Fibroblast of skin of abdomen (primary cell): ENCODE measurements around the gene TAOK3.
"Not testable (repeated sequence)": the region's sequence is repeated elsewhere in the genome, so short reads cannot be mapped to it uniquely, and the experiment has no call there.

Source experiments
- DNase-seq: peaks from one replicate; pipeline ENCODE4 v3.0.0-alpha.2; 2013

TAOK3 gene

GRCh38 chr12:118373616-118374015, 909 bp upstream of the TAOK3 start:
- DNase-seq, result no peak

GRCh38 chr12:118371321-118372282, 1.1 kb downstream of the TAOK3 start:
- peak; percentile 8 for DNase-seq

- no peak for DNase-seq
Observed at GRCh38 chr12:118370601-118371000, 2.1 kb downstream of the TAOK3 start.

GRCh38 chr12:118368821-118369220, 3.9 kb downstream of the TAOK3 start:
- DNase-seq, result no peak

GRCh38 chr12:118361889-118362288, 10.8 kb downstream of the TAOK3 start:
- DNase-seq, result no peak

DNA sequence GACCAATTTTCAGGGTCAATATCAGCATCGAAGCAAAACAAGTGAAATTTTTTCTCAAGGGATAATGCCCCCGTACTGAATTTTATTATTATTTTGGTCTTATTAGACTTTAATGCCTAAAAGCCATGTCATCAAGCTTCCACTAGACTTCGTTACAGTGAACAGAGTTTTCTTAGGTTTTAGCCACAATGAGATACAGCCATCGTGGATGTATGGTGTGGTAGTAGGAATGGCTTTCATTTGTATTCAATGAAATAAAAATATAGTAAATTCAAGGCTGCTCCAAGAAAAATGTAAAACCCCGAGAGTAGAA, 11.7 kb downstream of the TAOK3 start:
- DNase-seq, result no peak

- no peak for DNase-seq
Observed at GRCh38 chr12:118359541-118359915, 13.2 kb downstream of the TAOK3 start.

- DNase-seq, result no peak
Observed at GRCh38 chr12:118358612-118359540, 13.8 kb downstream of the TAOK3 start.

DNA sequence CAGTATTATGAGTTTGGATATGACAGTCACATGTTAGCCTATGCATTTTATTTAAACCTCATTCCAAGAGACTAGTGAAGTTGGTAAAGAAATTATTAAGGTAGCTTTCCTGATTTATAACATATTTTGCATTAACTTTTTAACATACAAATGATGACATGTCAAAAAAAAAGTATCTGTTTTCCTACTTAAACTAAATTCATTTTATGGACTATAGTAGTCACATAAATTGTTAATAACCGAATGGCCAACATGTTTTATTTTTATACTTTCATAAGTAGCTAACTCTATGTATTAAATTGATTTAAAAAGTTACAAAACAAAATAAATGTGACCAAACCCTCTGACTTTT, 14.7 kb downstream of the TAOK3 start:
- no peak for DNase-seq

- DNase-seq, result peak; percentile 65
Observed at GRCh38 chr12:118357257-118358007, 15.3 kb downstream of the TAOK3 start.

GRCh38 chr12:118356809-118357256, 15.9 kb downstream of the TAOK3 start:
- DNase-seq, result peak; percentile 84

DNA sequence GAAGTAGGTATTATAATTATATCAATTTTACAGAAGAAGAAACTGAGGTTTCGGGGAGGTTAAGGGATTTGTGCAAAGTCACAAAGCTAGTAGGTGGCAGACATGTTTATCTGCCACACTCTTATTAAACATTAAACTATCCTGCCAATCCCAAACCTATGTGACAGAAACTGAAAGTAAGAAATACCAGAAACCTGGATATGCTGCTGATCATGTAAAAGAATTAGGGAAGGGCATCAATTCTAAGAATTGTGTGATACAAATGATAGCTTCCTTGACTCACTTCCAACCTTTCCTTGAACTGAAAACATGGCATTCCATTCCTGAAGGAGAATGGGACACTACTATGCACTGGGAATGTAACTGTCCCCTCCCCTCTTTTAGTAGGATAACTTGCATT, 16.9 kb downstream of the TAOK3 start:
- no peak for DNase-seq

GRCh38 chr12:118354903-118355302, 17.8 kb downstream of the TAOK3 start:
- no peak for DNase-seq

DNA sequence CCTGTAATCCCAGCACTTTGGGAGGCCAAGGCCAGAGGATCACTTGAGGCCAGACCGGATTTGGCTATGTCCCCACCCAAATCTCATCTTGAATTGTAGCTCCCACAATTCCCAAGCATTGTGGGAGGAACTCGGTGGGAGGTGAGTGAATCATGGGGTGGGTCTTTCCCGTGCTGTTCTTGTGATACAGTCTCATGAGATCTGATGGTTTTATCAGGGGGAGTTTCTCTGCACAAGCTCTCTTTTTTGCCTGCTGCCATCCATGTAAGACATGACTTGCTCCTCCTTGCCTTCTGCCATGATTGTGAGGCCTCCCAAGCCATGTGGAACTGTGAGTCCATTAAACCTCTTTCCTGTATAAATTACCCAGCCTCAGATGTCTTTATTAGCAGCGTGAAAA, 18.2 kb downstream of the TAOK3 start:
- not testable (repeated sequence) for DNase-seq

GRCh38 chr12:118353721-118354120, 19.0 kb downstream of the TAOK3 start:
- no peak for DNase-seq

- DNase-seq, result no peak
Observed at GRCh38 chr12:118350908-118351559, 21.7 kb downstream of the TAOK3 start.

- no peak for DNase-seq
Observed at GRCh38 chr12:118347916-118348315, 24.8 kb downstream of the TAOK3 start.

GRCh38 chr12:118346895-118347294, 25.8 kb downstream of the TAOK3 start:
- no peak for DNase-seq

GRCh38 chr12:118345355-118345754, 27.4 kb downstream of the TAOK3 start:
- no peak for DNase-seq

- DNase-seq, result no peak
Observed at GRCh38 chr12:118344829-118345228, 27.9 kb downstream of the TAOK3 start.

DNA sequence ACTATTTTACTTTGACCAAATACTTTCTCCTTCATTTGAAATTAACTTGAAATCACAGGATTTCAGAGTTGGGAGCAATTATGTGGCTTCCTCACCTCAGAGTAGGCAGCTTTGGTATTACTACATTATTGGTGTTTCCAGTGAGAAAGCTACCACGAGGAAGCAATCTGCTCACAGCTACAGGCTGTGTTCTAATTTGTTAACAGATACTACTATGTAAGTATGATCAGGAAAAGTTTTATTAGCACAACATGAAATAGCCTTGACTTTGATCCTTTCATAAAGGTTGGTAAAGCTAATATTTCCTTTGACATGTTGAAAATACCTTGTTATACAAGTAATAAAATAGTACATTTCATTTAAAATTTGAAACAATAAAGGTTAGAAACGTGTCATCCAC, 30.6 kb downstream of the TAOK3 start:
- no peak for DNase-seq

DNA sequence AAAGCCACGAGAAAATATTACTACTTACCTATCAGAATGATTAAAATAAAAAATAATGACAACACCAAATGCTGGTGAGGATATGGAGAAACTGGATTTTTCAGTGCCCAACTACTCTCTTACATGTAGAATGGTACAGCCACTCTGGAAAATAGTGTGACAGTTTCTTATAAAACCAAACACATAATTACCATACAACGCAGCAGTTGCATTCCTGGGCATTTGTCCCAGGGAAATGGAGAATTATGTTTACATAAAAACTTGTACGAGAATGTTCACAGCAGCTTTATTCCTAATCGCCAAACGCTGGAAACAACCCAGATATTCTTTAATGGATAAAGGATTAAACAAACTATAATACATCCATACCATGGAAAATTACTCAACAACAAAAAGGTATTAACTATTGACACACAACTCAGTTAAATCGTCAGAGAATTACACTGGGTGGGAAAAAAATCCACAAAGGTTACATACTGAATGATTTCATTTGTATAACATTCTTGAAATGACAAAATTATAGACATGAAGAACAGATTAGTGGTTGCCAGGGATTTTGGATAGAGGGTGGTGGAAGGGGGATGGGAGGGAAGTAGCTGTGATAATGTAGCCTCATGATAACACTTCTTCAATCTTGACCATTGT, 35.4 kb downstream of the TAOK3 start:
- peak; percentile 30 for DNase-seq
